Measurements from ENCODE around the gene ORAI2. TPM values are rescaled to one million over a fixed set of nuclear protein-coding genes. Genes with fewer than 3 reads are reported as not detected.

ORAI2 gene
- total and polyA plus RNA-seq, 2 donors (not counting 1 experiment from before 2014, with no cell fraction given) = 20.3 to 26.6 TPM

DNA sequence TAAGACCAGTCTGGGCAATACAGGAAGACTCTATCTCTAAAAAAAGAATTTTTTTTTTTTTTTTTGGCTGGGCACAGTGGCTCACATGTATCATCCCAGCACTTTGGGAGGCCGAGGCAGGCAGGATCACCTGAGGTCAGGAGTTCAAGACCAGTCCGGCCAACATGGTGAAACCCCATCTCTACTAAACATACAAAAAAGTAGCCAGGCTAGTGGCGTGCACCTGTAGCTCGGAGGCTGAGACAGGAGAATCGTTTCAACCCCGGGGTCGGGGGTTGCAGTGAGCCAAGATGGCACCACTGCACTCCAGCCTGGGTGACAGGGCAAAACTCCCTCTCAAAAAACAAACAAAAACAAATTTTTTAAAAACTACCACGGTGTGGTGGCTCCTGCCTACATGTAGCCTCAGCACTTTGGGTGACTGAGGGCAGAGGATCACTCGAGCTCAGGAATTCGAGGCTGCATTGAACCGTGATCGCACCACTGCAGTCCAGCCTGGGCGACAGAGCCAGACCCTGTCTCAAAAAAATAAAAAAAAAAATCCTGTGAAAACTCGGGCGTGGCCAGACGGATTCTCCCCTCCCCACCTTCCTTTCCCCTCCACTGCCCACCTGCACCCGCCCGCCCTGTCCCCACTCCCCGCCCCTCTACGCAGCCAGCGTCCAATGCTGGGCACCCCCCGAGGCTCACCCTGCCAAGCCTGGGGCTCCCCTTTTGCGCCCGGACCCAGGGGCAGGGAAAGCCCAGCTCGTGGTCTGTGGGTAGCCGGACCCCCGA, 745 bp upstream of the ORAI2 start:
- Histone ChIP-seq H3K27ac (ENCODE audit: insufficient read depth, low read length) (peak overlapping the region; percentile 75), H3K27me3 (ENCODE audit: control insufficient read depth, insufficient read depth, low read length) (no peaks in the 10 kb centered on the region), H3K9ac (ENCODE audit: insufficient read depth, low read length) (peak overlapping the region; percentile 75), H3K9me3 (ENCODE audit: control insufficient read depth, insufficient read depth, low read depth, low read length) (no peaks in the 10 kb centered on the region), H3K79me2 (ENCODE audit: control insufficient read depth, insufficient read depth, low read length) (peaks cover 3% of the 10 kb centered on the region), H4K20me1 (ENCODE audit: control insufficient read depth, extremely low read depth, insufficient read depth, low read length) (no peaks in the 10 kb centered on the region), H3K4me1 (ENCODE audit: control insufficient read depth, extremely low read depth, insufficient read depth, low read length) (peaks cover 5% of the 10 kb centered on the region), H2AFZ (ENCODE audit: low read length) (peak overlapping the region; percentile 62), H3K4me2 (ENCODE audit: extremely low read depth, insufficient read depth, low read length) (peak overlapping the region; percentile 96), H3K4me3 (replicated peaks in 1 of 4; ENCODE audit: control extremely low read depth in 1 of 4, insufficient read depth in 1 of 4, low read depth in 3 of 4, low read length in 4 of 4) (peak overlapping the region; percentile 35 to 80 (median 53)), H3K36me3 (ENCODE audit: control insufficient read depth, insufficient read depth, low read length) (no peaks in the 10 kb centered on the region)
- TF ChIP-seq EZH2 (IDR thresholded peaks at IDR 0.05; ENCODE audit: low read length, missing control alignments) = no peak
- TF ChIP-seq, protein P1, sequence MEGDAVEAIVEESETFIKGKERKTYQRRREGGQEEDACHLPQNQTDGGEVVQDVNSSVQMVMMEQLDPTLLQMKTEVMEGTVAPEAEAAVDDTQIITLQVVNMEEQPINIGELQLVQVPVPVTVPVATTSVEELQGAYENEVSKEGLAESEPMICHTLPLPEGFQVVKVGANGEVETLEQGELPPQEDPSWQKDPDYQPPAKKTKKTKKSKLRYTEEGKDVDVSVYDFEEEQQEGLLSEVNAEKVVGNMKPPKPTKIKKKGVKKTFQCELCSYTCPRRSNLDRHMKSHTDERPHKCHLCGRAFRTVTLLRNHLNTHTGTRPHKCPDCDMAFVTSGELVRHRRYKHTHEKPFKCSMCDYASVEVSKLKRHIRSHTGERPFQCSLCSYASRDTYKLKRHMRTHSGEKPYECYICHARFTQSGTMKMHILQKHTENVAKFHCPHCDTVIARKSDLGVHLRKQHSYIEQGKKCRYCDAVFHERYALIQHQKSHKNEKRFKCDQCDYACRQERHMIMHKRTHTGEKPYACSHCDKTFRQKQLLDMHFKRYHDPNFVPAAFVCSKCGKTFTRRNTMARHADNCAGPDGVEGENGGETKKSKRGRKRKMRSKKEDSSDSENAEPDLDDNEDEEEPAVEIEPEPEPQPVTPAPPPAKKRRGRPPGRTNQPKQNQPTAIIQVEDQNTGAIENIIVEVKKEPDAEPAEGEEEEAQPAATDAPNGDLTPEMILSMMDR (conservative IDR thresholded peaks at IDR 0.05 in 1 of 2, IDR thresholded peaks at IDR 0.05 in 1 of 2; ENCODE audit: low read depth in 1 of 2, low read length in 2 of 2) = no peak
- DNase-seq (ENCODE audit: low read depth in 2 of 2) = no peak

DNA sequence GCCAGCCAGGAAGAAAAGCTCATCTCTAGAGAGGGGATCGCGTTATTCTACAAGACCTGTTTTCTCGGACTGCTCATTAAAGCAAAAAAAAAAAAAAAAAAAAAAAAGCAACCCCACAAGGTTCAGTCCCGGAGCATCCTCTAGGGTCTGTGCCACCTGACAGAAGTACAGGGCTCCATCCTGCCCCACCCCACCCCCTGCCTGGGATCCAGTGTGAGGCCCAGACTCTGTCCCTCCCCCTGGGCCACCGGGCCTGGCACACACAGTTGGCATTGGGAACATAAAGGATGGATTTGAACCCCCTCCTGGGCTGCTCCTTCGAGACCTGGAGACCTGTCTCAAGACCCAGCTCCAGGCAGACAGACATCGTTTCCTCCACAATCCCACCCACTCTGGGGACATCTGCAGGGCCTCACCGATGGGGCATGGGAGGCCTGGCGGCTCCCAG, 688 bp downstream of the ORAI2 start:
- Histone ChIP-seq H3K9me3 (ENCODE audit: control insufficient read depth, insufficient read depth, low read depth, low read length) (no peaks in the 10 kb centered on the region), H3K36me3 (ENCODE audit: control insufficient read depth, insufficient read depth, low read length) (peaks cover under 1% of the 10 kb centered on the region), H3K4me3 (replicated peaks in 1 of 4; ENCODE audit: control extremely low read depth in 1 of 4, insufficient read depth in 1 of 4, low read depth in 3 of 4, low read length in 4 of 4) (peak overlapping the region; percentile 72 to 90 (median 80)), H4K20me1 (ENCODE audit: control insufficient read depth, extremely low read depth, insufficient read depth, low read length) (no peaks in the 10 kb centered on the region), H3K4me1 (ENCODE audit: control insufficient read depth, extremely low read depth, insufficient read depth, low read length) (peaks cover 5% of the 10 kb centered on the region), H3K4me2 (ENCODE audit: extremely low read depth, insufficient read depth, low read length) (peak overlapping the region; percentile 66), H3K27ac (ENCODE audit: insufficient read depth, low read length) (peak overlapping the region; percentile 71), H3K79me2 (ENCODE audit: control insufficient read depth, insufficient read depth, low read length) (peaks cover 3% of the 10 kb centered on the region), H2AFZ (ENCODE audit: low read length) (peak overlapping the region; percentile 75), H3K9ac (ENCODE audit: insufficient read depth, low read length) (peak overlapping the region; percentile 75), H3K27me3 (ENCODE audit: control insufficient read depth, insufficient read depth, low read length) (no peaks in the 10 kb centered on the region)
- no peak for DNase-seq (ENCODE audit: low read depth in 2 of 2)
- TF ChIP-seq, protein P1 (conservative IDR thresholded peaks at IDR 0.05 in 1 of 2, IDR thresholded peaks at IDR 0.05 in 1 of 2; ENCODE audit: low read depth in 1 of 2, low read length in 2 of 2) = no peak
- TF ChIP-seq EZH2 (IDR thresholded peaks at IDR 0.05; ENCODE audit: low read length, missing control alignments) = no peak

DNA sequence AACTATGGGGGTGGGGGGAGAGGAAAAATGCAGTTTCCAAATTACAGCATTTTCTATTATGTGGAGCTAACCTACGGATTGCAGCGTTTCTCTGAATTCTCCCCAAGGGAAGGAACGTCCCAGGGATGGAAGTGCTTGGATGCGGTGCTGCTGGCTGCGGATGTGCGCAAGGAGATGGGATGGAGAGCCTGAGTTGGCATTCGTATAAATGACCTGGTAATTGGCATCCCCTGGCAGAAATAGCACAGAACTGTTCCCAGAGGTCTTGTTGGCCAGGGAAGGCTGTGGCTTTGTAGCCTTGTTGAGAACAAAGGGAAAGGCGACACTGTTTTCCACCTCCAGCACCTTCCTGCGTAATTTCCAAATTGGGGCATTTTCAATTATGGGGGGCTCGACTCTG, 2.7 kb downstream of the ORAI2 start:
- Histone ChIP-seq H3K9me3 (ENCODE audit: control insufficient read depth, insufficient read depth, low read depth, low read length) (no peaks in the 10 kb centered on the region), H4K20me1 (ENCODE audit: control insufficient read depth, extremely low read depth, insufficient read depth, low read length) (no peaks in the 10 kb centered on the region), H3K36me3 (ENCODE audit: control insufficient read depth, insufficient read depth, low read length) (peaks cover 2% of the 10 kb centered on the region), H3K27ac (ENCODE audit: insufficient read depth, low read length) (no peak overlapping the region), H3K4me2 (ENCODE audit: extremely low read depth, insufficient read depth, low read length) (no peak overlapping the region), H3K79me2 (ENCODE audit: control insufficient read depth, insufficient read depth, low read length) (peaks cover 3% of the 10 kb centered on the region), H3K27me3 (ENCODE audit: control insufficient read depth, insufficient read depth, low read length) (no peaks in the 10 kb centered on the region), H3K4me3 (replicated peaks in 1 of 4; ENCODE audit: control extremely low read depth in 1 of 4, insufficient read depth in 1 of 4, low read depth in 3 of 4, low read length in 4 of 4) (no peak overlapping the region), H3K9ac (ENCODE audit: insufficient read depth, low read length) (no peak overlapping the region), H3K4me1 (ENCODE audit: control insufficient read depth, extremely low read depth, insufficient read depth, low read length) (peaks cover 7% of the 10 kb centered on the region), H2AFZ (ENCODE audit: low read length) (no peak overlapping the region)
- DNase-seq (ENCODE audit: low read depth in 2 of 2) = no peak
- TF ChIP-seq, protein P1 (conservative IDR thresholded peaks at IDR 0.05 in 1 of 2, IDR thresholded peaks at IDR 0.05 in 1 of 2; ENCODE audit: low read depth in 1 of 2, low read length in 2 of 2) = no peak
- TF ChIP-seq EZH2 (IDR thresholded peaks at IDR 0.05; ENCODE audit: low read length, missing control alignments) = no peak
